HCT116 (cell line): ENCODE data around the gene SDK2. TPM values are rescaled to one million over a fixed set of nuclear protein-coding genes. Genes with fewer than 3 reads are reported as not detected.

Experiments used
- ATAC-seq: fragments of 200-7000 bp; cut with Tn5 transposase; 2 replicates; pipeline ENCODE4 v1.9.1; 2020; ENCODE audit warnings: mild to moderate bottlenecking, moderate library complexity
- BruUV-seq: library from RNA; stranded (reverse); fragments of 400-500 nt; replicated peaks from 2 replicates; lab custom pipeline; 2021; lab: Mats Ljungman, UMichigan
- CTCF ChIA-PET: fragments of 300-600 bp; sonication (Branson Sonifier 250); formaldehyde crosslinking; loops from one replicate; lab custom pipeline; 2021; ENCODE audit warnings: antibody characterized with exemption; lab: Charles Lee
- POLR2A ChIA-PET: fragments of 300-600, 350-600 bp; sonication (Branson Sonifier 250); formaldehyde crosslinking; loops from one replicate; lab custom pipeline; 2021; ENCODE audit warnings: antibody characterized with exemption; lab: Charles Lee
- RAD21 ChIA-PET, 2 experiments: fragments of 300-600 bp; sonication (Branson Sonifier 250); formaldehyde crosslinking; loops; one replicate each; lab custom pipeline; 2023; ENCODE audit warnings: low total read pairs in 2 of 2; ENCODE audit not compliant: uncharacterized antibody in 2 of 2, unreplicated experiment in 2 of 2, low non-redundant PET in 1 of 2; lab: Charles Lee
- DNase-seq: peaks from one replicate; pipeline ENCODE4 v3.0.0-alpha.2; 2010; ENCODE audit warnings: low read depth, low spot score
- H2AFZ ChIP-seq: fragments of 200-600 bp; shearing (Covaris generic), sonication (generic); 2 replicates; pipeline ENCODE4 v1.6.1; 2017; ENCODE audit warnings: low read depth, mixed run types, mixed read lengths, antibody characterized with exemption, low read length; ENCODE audit not compliant: poor library complexity, severe bottlenecking
- H3K27ac ChIP-seq: 2 replicates; pipeline ENCODE4 v1.5.1; 2012; ENCODE audit warnings: low read depth, low read length
- H3K27me3 ChIP-seq: fragments of 200-600 bp; sonication (generic); 2 replicates; pipeline ENCODE4 v1.6.1; 2016; ENCODE audit warnings: mixed run types, low read length, mixed read lengths; ENCODE audit not compliant: insufficient read depth
- H3K36me3 ChIP-seq, 2 experiments: fragments of 200-500 bp in 1 of 2; fragments of 200-600 bp in 1 of 2; sonication (Bioruptor generic) in 1 of 2; sonication (generic) in 1 of 2; 2 replicates each; pipeline versions ENCODE4 v1.5.1 to v1.6.1; 2014 to 2016; ENCODE audit warnings: low read length in 2 of 2, inconsistent platforms in 1 of 2, mixed read lengths in 1 of 2, mixed run types in 1 of 2; ENCODE audit not compliant: insufficient read depth in 2 of 2, control insufficient read depth in 1 of 2
- H3K4me1 ChIP-seq, 2 experiments: fragments of 200-600 bp in 1 of 2; sonication (generic) in 1 of 2; 2 replicates each; pipeline versions ENCODE4 v1.5.1 to v1.6.1; 2012 to 2017; ENCODE audit warnings: low read length in 2 of 2, inconsistent platforms in 1 of 2, mild to moderate bottlenecking in 1 of 2, mixed read lengths in 1 of 2, mixed run types in 1 of 2, moderate library complexity in 1 of 2; ENCODE audit not compliant: insufficient read depth in 2 of 2, control insufficient read depth in 1 of 2
- H3K4me2 ChIP-seq: fragments of 200-600 bp; sonication (generic); 2 replicates; pipeline ENCODE4 v1.6.1; 2017; ENCODE audit warnings: mixed run types, low read length, mixed read lengths
- H3K4me3 ChIP-seq, 2 experiments: fragments of 200-600 bp in 1 of 2; sonication (generic) in 1 of 2; replicated peaks in 1 of 2; 2 replicates each; pipeline ENCODE4 v1.5.1; 2011 to 2016; ENCODE audit warnings: low read length in 2 of 2, control low read depth in 1 of 2, low read depth in 1 of 2, mild to moderate bottlenecking in 1 of 2, mixed read lengths in 1 of 2, mixed run types in 1 of 2
- H3K79me2 ChIP-seq: fragments of 200-600 bp; sonication (generic); 2 replicates; pipeline ENCODE4 v1.6.1; 2017; ENCODE audit warnings: mild to moderate bottlenecking, mixed run types, low read length, moderate library complexity, mixed read lengths; ENCODE audit not compliant: insufficient read depth
- H3K9ac ChIP-seq: fragments of 200-600 bp; sonication (generic); 2 replicates; pipeline ENCODE4 v1.6.1; 2016; ENCODE audit warnings: low read length, mixed read lengths
- H3K9me2 ChIP-seq: fragments of 200-600 bp; sonication (generic), shearing (Covaris generic); 2 replicates; pipeline ENCODE4 v1.6.1; 2017; ENCODE audit warnings: mixed run types, mild to moderate bottlenecking, moderate library complexity; ENCODE audit not compliant: insufficient read depth
- H3K9me3 ChIP-seq, 2 experiments: fragments of 200-500 bp in 1 of 2; fragments of 200-600 bp in 1 of 2; sonication (Bioruptor generic) in 1 of 2; sonication (generic) in 1 of 2; 2 replicates each; pipeline ENCODE4 v1.6.1; 2014 to 2017; ENCODE audit warnings: low read length in 2 of 2, mixed read lengths in 2 of 2, inconsistent platforms in 1 of 2, low read depth in 1 of 2, mild to moderate bottlenecking in 1 of 2, mixed run types in 1 of 2, moderate library complexity in 1 of 2; ENCODE audit not compliant: control insufficient read depth in 1 of 2, insufficient read depth in 1 of 2
- H4K20me1 ChIP-seq: fragments of 200-600 bp; sonication (generic), shearing (Covaris generic); 2 replicates; pipeline ENCODE4 v1.6.1; 2017; ENCODE audit warnings: mixed run types, mild to moderate bottlenecking, moderate library complexity; ENCODE audit not compliant: insufficient read depth
- EZH2 ChIP-seq: fragments of 200-600 bp; sonication (generic); IDR thresholded peaks from 2 replicates; pipeline ENCODE4 v1.6.1; 2017; ENCODE audit warnings: antibody characterized with exemption, mixed run types
- POLR2A ChIP-seq: IDR thresholded peaks from 2 replicates; pipeline ENCODE4 v1.7.0; 2011; ENCODE audit warnings: borderline replicate concordance; ENCODE audit not compliant: insufficient read depth, insufficient read length; ENCODE audit errors: extremely low read depth
- POLR2AphosphoS5 ChIP-seq: IDR thresholded peaks from 2 replicates; pipeline ENCODE4 v1.6.1; 2011; ENCODE audit warnings: mild to moderate bottlenecking, low read depth, low read length, moderate library complexity
- SRF ChIP-seq: IDR thresholded peaks from 2 replicates; pipeline ENCODE4 v1.6.1; 2012; ENCODE audit warnings: low read depth
- TCF7L2 ChIP-seq: IDR thresholded peaks from 2 replicates; pipeline ENCODE4 v1.7.0; 2011; ENCODE audit warnings: borderline replicate concordance, inconsistent platforms; ENCODE audit not compliant: insufficient read depth, insufficient read length; ENCODE audit errors: extremely low read depth
- YY1 ChIP-seq: IDR thresholded peaks from 2 replicates; pipeline ENCODE4 v1.6.1; 2011; ENCODE audit warnings: low read length, low read depth, moderate library complexity, mild to moderate bottlenecking; ENCODE audit not compliant: insufficient replicate concordance; ENCODE audit errors: extremely low read depth
- ZBTB33 ChIP-seq: IDR thresholded peaks from 2 replicates; pipeline ENCODE4 v1.6.1; 2011; ENCODE audit warnings: mild to moderate bottlenecking, low read length, moderate library complexity; ENCODE audit not compliant: insufficient replicate concordance; ENCODE audit errors: extremely low read depth
- intact Hi-C: fragments of 100-400 bp; cut with micrococcal nuclease; formaldehyde crosslinking; loops from 2 replicates; pipeline ENCODE4 v1.10.0; 2022
- total RNA-seq: library from RNA; stranded (reverse); gene quantifications from one replicate; pipeline ENCODE4 v1.2.1, GENCODE V29; 2021; ENCODE audit not compliant: unreplicated experiment
- TF ChIP-seq, protein P1 (sequence below), 3 experiments: fragments of 200-600 bp in 1 of 3; sonication (generic) in 1 of 3; IDR thresholded peaks in 2 of 3; conservative IDR thresholded peaks in 1 of 3; 2 replicates each; pipeline ENCODE4 v1.5.1; 2012 to 2017; ENCODE audit warnings: low read depth in 2 of 3, low read length in 2 of 3, antibody characterized with exemption in 1 of 3, borderline replicate concordance in 1 of 3, control low read depth in 1 of 3, mild to moderate bottlenecking in 1 of 3, mixed read lengths in 1 of 3, mixed run types in 1 of 3, moderate library complexity in 1 of 3; ENCODE audit not compliant: insufficient read depth in 1 of 3

Gene SDK2
- total RNA-seq, 1 experiment from 2014 or later: 0.10 TPM

- TF ChIP-seq ZBTB33 (no peak), YY1 (no peak), SRF (no peak), POLR2A (no peak), TCF7L2 (no peak)
Observed at GRCh38 chr17:73471924-73472323, 172.3 kb downstream of the SDK2 start (continued).

GRCh38 chr17:73470316-73470826 lies 173.9 kb downstream of the SDK2 start:
- Histone ChIP-seq H3K9me2 (no peaks in the 10 kb centered on the region), H3K9ac (no peak overlapping the region), H3K27me3 (no peaks in the 10 kb centered on the region), H3K36me3 (no peaks in the 10 kb centered on the region), H3K79me2 (no peaks in the 10 kb centered on the region), H3K9me3 (no peaks in the 10 kb centered on the region), H2AFZ (no peak overlapping the region), H3K27ac (no peak overlapping the region), H3K4me2 (no peak overlapping the region), H3K4me3 (no peak overlapping the region), H4K20me1 (no peaks in the 10 kb centered on the region), H3K4me1 (peaks cover 8 to 10% of the 10 kb centered on the region in 2 experiments; a peak in 3 of 4 replicates)
- RAD21 ChIA-PET: no interaction called here
- TF ChIP-seq POLR2A (no peak), EZH2 (no peak), POLR2AphosphoS5 (no peak)
- TF ChIP-seq, protein P1, sequence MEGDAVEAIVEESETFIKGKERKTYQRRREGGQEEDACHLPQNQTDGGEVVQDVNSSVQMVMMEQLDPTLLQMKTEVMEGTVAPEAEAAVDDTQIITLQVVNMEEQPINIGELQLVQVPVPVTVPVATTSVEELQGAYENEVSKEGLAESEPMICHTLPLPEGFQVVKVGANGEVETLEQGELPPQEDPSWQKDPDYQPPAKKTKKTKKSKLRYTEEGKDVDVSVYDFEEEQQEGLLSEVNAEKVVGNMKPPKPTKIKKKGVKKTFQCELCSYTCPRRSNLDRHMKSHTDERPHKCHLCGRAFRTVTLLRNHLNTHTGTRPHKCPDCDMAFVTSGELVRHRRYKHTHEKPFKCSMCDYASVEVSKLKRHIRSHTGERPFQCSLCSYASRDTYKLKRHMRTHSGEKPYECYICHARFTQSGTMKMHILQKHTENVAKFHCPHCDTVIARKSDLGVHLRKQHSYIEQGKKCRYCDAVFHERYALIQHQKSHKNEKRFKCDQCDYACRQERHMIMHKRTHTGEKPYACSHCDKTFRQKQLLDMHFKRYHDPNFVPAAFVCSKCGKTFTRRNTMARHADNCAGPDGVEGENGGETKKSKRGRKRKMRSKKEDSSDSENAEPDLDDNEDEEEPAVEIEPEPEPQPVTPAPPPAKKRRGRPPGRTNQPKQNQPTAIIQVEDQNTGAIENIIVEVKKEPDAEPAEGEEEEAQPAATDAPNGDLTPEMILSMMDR (IDR thresholded peaks at IDR 0.05 in 2 of 3, conservative IDR thresholded peaks at IDR 0.05 in 1 of 3; ENCODE audit: borderline replicate concordance in 1 of 3, insufficient read depth in 1 of 3, low read depth in 2 of 3, low read length in 2 of 3): no peak
- intact Hi-C loops: no loop called here
- POLR2A ChIA-PET: no interaction called here
- DNase-seq (no peak), ATAC-seq (no peak)
- no TSS peak for BruUV-seq
- CTCF ChIA-PET: no interaction called here
